Left lung (tissue), 10 donors: ENCODE data around the gene PROM1. TPM values are rescaled to one million over a fixed set of nuclear protein-coding genes. Genes with fewer than 3 reads are reported as not detected.

Experiments
- ATAC-seq: fragments of 200-7000 bp; cut with Tn5 transposase; one replicate; pipeline ENCODE4 v1.9.1; 2020; ENCODE audit warnings: moderate library complexity
- DNase-seq, 4 donors: peaks; one replicate each; pipeline ENCODE4 v3.0.0-alpha.2; 2013 to 2020
- H3K27ac ChIP-seq, 2 donors: fragments of 200-600 bp; sonication (generic) in 1 of 2; one replicate each; pipeline versions ENCODE4 v1.5.0 to v1.8.0; 2020 to 2021
- H3K27me3 ChIP-seq, 2 donors: fragments of 200-600 bp; sonication (generic) in 1 of 2; one replicate each; pipeline versions ENCODE4 v1.5.0 to v1.8.0; 2020 to 2021
- H3K36me3 ChIP-seq, 2 donors: fragments of 200-600 bp; sonication (generic) in 1 of 2; one replicate each; pipeline versions ENCODE4 v1.5.0 to v1.8.0; 2020 to 2021
- H3K4me1 ChIP-seq, 2 donors: fragments of 200-600 bp; one replicate each; pipeline ENCODE4 v1.8.0; 2021
- H3K4me3 ChIP-seq, 2 donors: fragments of 200-600 bp; sonication (generic) in 1 of 2; one replicate each; pipeline versions ENCODE4 v1.5.0 to v1.8.0; 2020 to 2021; ENCODE audit warnings: mild to moderate bottlenecking in 1 of 2
- H3K9me3 ChIP-seq, 2 donors: fragments of 200-600 bp; sonication (generic) in 1 of 2; one replicate each; pipeline versions ENCODE4 v1.5.0 to v1.8.0; 2020 to 2021
- CTCF ChIP-seq, 2 donors: fragments of 200-600 bp; sonication (generic) in 1 of 2; IDR thresholded peaks; one replicate each; pipeline versions ENCODE4 v1.5.0 to v1.8.0; 2021; ENCODE audit warnings: antibody characterized with exemption in 2 of 2
- intact Hi-C, 2 donors: fragments of 100-400 bp; cut with DNase I; formaldehyde crosslinking; loops; one replicate each; pipeline versions ENCODE4 v1.11.2 to v1.14.2; 2022
- polyA plus RNA-seq, 6 donors: library from polyadenylated mRNA; unstranded; fragments of 120-200 nt; gene quantifications; one replicate each; pipeline ENCODE4 v1.2.1, GENCODE V29; 2013; ENCODE audit not compliant: insufficient read length in 6 of 6
- total RNA-seq, 2 donors: library from RNA; stranded (reverse); fragmentation: NEBNext Ultra II Directional; extraction: Animal tissue kit (Norgen Biotek cat#: 25700); gene quantifications; one replicate each; pipeline ENCODE4 v1.2.1, GENCODE V29; 2021
- donor health status: DM: no; HTN: yes; CAD: no.
- donor health status: DM: no; HTN: no; CAD: no.

Gene PROM1
- total and polyA plus RNA-seq, 8 donors: 11.2 to 37.1 (median 25.2) TPM; not detected in 1

- H3K27ac ChIP-seq: no peak overlapping the region
- no peaks in the 10 kb centered on the region for H3K36me3 ChIP-seq
- H3K9me3 ChIP-seq: no peaks in the 10 kb centered on the region
- no peak for TF ChIP-seq CTCF (IDR thresholded peaks at IDR 0.05)
- ATAC-seq (no peak), DNase-seq (no peak)
- H3K27me3 ChIP-seq: peaks cover 0 to 3% of the 10 kb centered on the region in 2 donors
- intact Hi-C loops: no loop called here
- no peak overlapping the region for H3K4me3 ChIP-seq
- H3K4me1 ChIP-seq: no peaks in the 10 kb centered on the region
These were observed 148.1 kb downstream of the PROM1 start for GRCh38 chr4:15935504-15936402.

DNA sequence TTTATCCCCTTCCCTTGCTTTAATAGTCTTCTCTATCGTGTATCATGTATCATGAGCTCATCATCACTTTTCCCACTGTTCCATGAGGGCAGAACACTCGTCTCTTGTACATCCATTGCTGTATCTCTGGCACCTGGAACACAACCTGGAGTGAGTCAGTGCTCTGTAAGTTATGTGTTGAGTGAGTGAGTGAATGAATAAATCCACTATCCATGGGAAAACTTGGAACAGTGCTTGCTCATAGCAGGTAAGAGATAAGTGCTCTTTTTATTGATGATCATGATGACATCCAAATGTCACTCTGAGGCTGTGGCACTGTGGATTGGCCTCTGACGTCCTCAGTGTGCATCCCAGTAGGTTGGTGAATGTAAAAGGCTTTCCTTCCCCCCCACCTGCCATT is 149.6 kb downstream of the PROM1 start:
- Histone ChIP-seq H3K9me3 (no peaks in the 10 kb centered on the region), H3K4me3 (no peak overlapping the region), H3K27me3 (peaks cover 3 to 5% of the 10 kb centered on the region in 2 donors), H3K36me3 (no peaks in the 10 kb centered on the region), H3K27ac (no peak overlapping the region), H3K4me1 (no peaks in the 10 kb centered on the region)
- intact Hi-C loops: no loop called here
- no peak for TF ChIP-seq CTCF (IDR thresholded peaks at IDR 0.05)
- DNase-seq (no peak), ATAC-seq (no peak)

GRCh38 chr4:15931451-15932210 is 152.2 kb downstream of the PROM1 start:
- no peaks in the 10 kb centered on the region for H3K36me3 ChIP-seq
- TF ChIP-seq CTCF (IDR thresholded peaks at IDR 0.05): no peak
- no peak overlapping the region for H3K4me3 ChIP-seq
- no peaks in the 10 kb centered on the region for H3K4me1 ChIP-seq
- peaks cover 3 to 10% of the 10 kb centered on the region in 2 donors for H3K27me3 ChIP-seq
- no peak overlapping the region for H3K27ac ChIP-seq
- intact Hi-C loops: no loop called here
- DNase-seq: no peak
- ATAC-seq: no peak
- H3K9me3 ChIP-seq: no peaks in the 10 kb centered on the region

- no peak for ATAC-seq
- no peaks in the 10 kb centered on the region for H3K4me1 ChIP-seq
- H3K36me3 ChIP-seq: no peaks in the 10 kb centered on the region
- intact Hi-C loops: no loop called here
- no peak for DNase-seq
- peaks cover 3 to 10% of the 10 kb centered on the region in 2 donors for H3K27me3 ChIP-seq
- H3K9me3 ChIP-seq: no peaks in the 10 kb centered on the region
- H3K4me3 ChIP-seq: no peak overlapping the region
- no peak for TF ChIP-seq CTCF (IDR thresholded peaks at IDR 0.05)
- no peak overlapping the region for H3K27ac ChIP-seq
These were observed 153.5 kb downstream of the PROM1 start for GRCh38 chr4:15930314-15930713.

DNA sequence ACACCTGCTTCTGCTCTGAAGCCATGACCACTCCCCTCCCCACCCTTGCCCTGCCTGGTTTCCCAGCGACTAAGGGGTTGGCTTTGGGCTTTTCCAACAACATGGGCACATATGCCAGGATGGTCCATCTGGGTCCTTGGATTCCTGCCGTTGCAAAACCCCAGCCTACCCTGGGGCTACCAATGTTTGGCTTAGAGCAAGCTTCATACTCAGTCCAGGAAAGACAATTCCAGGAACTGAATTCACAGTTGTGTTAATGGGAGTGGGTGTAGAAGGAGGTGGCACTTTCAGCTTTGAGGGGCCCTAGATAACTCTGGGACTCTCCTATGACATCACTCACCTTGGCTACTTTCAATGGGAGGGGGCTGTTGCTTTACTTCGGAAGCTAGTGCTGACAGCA is 154.3 kb downstream of the PROM1 start:
- DNase-seq (no peak), ATAC-seq (no peak)
- no peaks in the 10 kb centered on the region for H3K36me3 ChIP-seq
- H3K27me3 ChIP-seq: peaks cover 3 to 10% of the 10 kb centered on the region in 2 donors
- intact Hi-C loops: no loop called here
- no peaks in the 10 kb centered on the region for H3K9me3 ChIP-seq
- no peak overlapping the region for H3K27ac ChIP-seq
- no peak for TF ChIP-seq CTCF (IDR thresholded peaks at IDR 0.05)
- no peaks in the 10 kb centered on the region for H3K4me1 ChIP-seq
- H3K4me3 ChIP-seq: no peak overlapping the region
